ENCODE results near the gene IQSEC1.

GRCh38 chr3:13025778-13026518, 47.3 kb downstream of the IQSEC1 start:
- no peak for TF ChIP-seq CTCF (IDR thresholded peaks at IDR 0.05)
- TF ChIP-seq POLR2A (IDR thresholded peaks at IDR 0.05) = no peak

Measured in Peyer's patch (tissue), 4 donors.